Cardiac fibroblast (primary cell): Measurements from ENCODE around the gene MCAT.

Source experiments
- DNase-seq, 2 donors: peaks; one replicate each; pipeline versions ENCODE4 v3.0.0 to v3.0.0-alpha.2; 2010; ENCODE audit warnings: low read depth in 2 of 2
- H3K4me3 ChIP-seq, 2 donors: replicated peaks in 1 of 2; 1 replicate in 1 of 2; 2 replicates in 1 of 2; pipeline ENCODE4 v1.5.1; 2011; ENCODE audit warnings: low read depth in 2 of 2, low read length in 2 of 2, mild to moderate bottlenecking in 2 of 2, moderate library complexity in 1 of 2
- CTCF ChIP-seq: IDR thresholded peaks from one replicate; pipeline ENCODE4 v1.5.1; 2011; ENCODE audit warnings: low read depth, mild to moderate bottlenecking, low read length, inconsistent platforms

MCAT gene

GRCh38 chr22:43092085-43092484 is 51.1 kb downstream of the MCAT start:
- no peak for DNase-seq
- no peak for TF ChIP-seq CTCF
- H3K4me3 ChIP-seq = no peak overlapping the region

GRCh38 chr22:43090130-43090789 is 52.9 kb downstream of the MCAT start:
- peak; percentile 87 to 89 for DNase-seq
- TF ChIP-seq CTCF = peak; percentile 43
- H3K4me3 ChIP-seq = no peak overlapping the region

GRCh38 chr22:43088984-43089717 is 54.0 kb downstream of the MCAT start, which contains the start of gene TTLL1:
TSS of gene TTLL1 (minus strand) at chr22:43089391. CDS start at chr22:43075586, 13,805 bp downstream.
- TF ChIP-seq CTCF = peak; percentile 11
- peak within 1 kb of the TSS; percentile 80 to 86 for H3K4me3 ChIP-seq
- DNase-seq = peak; percentile 85 to 89

- peak overlapping the region; percentile 80 to 86 for H3K4me3 ChIP-seq
- no peak for DNase-seq
- no peak for TF ChIP-seq CTCF
These were observed 54.6 kb downstream of the MCAT start for GRCh38 chr22:43088627-43088983.

GRCh38 chr22:43085658-43086606 is 57.3 kb downstream of the MCAT start:
- TF ChIP-seq CTCF = no peak
- DNase-seq = no peak
- H3K4me3 ChIP-seq = no peak overlapping the region
